Mesodermal cell (in vitro differentiated cells): Measurements from ENCODE around the gene MAGEA2.
"Not testable (repeated sequence)": the region's sequence is repeated elsewhere in the genome, so short reads cannot be mapped to it uniquely, and the experiment has no call there.

Experiments used
- H3K27ac ChIP-seq: 2 replicates; pipeline ENCODE4 v1.7.0; 2013; ENCODE audit warnings: mild to moderate bottlenecking, low read depth, low read length, moderate library complexity; ENCODE audit not compliant: severe bottlenecking
- H3K36me3 ChIP-seq: 2 replicates; pipeline ENCODE4 v1.7.1; 2013; ENCODE audit warnings: mild to moderate bottlenecking, low read length, moderate library complexity; ENCODE audit not compliant: control insufficient read depth, insufficient read depth
- H3K4me1 ChIP-seq: one replicate; pipeline ENCODE4 v1.7.1; 2013; ENCODE audit warnings: mild to moderate bottlenecking, low read length; ENCODE audit not compliant: insufficient read depth, control insufficient read depth, poor library complexity, severe bottlenecking
- H3K4me3 ChIP-seq: 2 replicates; pipeline ENCODE4 v1.7.0; 2013; ENCODE audit warnings: low read length, control low read depth, mild to moderate bottlenecking; ENCODE audit not compliant: insufficient read depth, poor library complexity, severe bottlenecking; ENCODE audit errors: extremely low read depth
- H3K9me3 ChIP-seq: 2 replicates; pipeline ENCODE4 v1.7.1; 2013; ENCODE audit warnings: mild to moderate bottlenecking, low read length, moderate library complexity; ENCODE audit not compliant: control insufficient read depth
- WGBS, 2 experiments: methylation state at CpG; one replicate each; pipeline ENCODE4 v1.1.5; 2013; ENCODE audit warnings: missing lambda C conversion rate in 2 of 2; ENCODE audit not compliant: insufficient coverage in 2 of 2; 5-methylcytosine and 5-hydroxymethylcytosine counted together

The MAGEA2 gene

GRCh38 chrX:152736528-152736927, 17.1 kb downstream of the MAGEA2 start:
- not testable (repeated sequence) for H3K4me1 ChIP-seq, H3K4me3 ChIP-seq, H3K9me3 ChIP-seq, H3K27ac ChIP-seq, H3K36me3 ChIP-seq
- WGBS, 2 experiments: 94 to 97% methylated on average over 3 to 11 of the region's 12 CpGs

- 68 to 80% methylated on average over 1 to 6 of the region's 12 CpGs for WGBS, 2 experiments
These were observed 17.7 kb downstream of the MAGEA2 start for GRCh38 chrX:152735860-152736511.

GRCh38 chrX:152735101-152735500, 18.5 kb downstream of the MAGEA2 start:
- WGBS, 2 experiments: 100% methylated on average over 1 of the region's 2 CpGs; no CpG with 5 or more reads in 1 of the 2 experiments
- Histone ChIP-seq H3K36me3 (no peaks in the 10 kb centered on the region), H3K4me3 (no peak overlapping the region), H3K4me1 (no peaks in the 10 kb centered on the region), H3K9me3 (no peaks in the 10 kb centered on the region), H3K27ac (no peak overlapping the region)

More at GRCh38 chrX:152735860-152736511, 17.7 kb downstream of the MAGEA2 start:
- H3K9me3 ChIP-seq: no peaks in the 10 kb centered on the region
- no peaks in the 10 kb centered on the region for H3K4me1 ChIP-seq
- no peak overlapping the region for H3K4me3 ChIP-seq
- H3K36me3 ChIP-seq: no peaks in the 10 kb centered on the region
- H3K27ac ChIP-seq: no peak overlapping the region

- H3K27ac ChIP-seq, H3K4me1 ChIP-seq, H3K36me3 ChIP-seq, H3K4me3 ChIP-seq, H3K9me3 ChIP-seq: not testable (repeated sequence)
- whole genome bisulfite sequencing, 2 experiments: 87 to 97% methylated on average over 5 to 8 of the region's 22 CpGs
These were observed 19.3 kb downstream of the MAGEA2 start for GRCh38 chrX:152734143-152734858.

- WGBS, 2 experiments: 60% methylated on average over 1 of the region's 21 CpGs; no CpG with 5 or more reads in 1 of the 2 experiments
- no peak within 1 kb of the TSS for H3K4me3 ChIP-seq
- H3K36me3 ChIP-seq: no peaks in the 10 kb centered on the region
- H3K9me3 ChIP-seq: no peaks in the 10 kb centered on the region
- H3K4me1 ChIP-seq: no peaks in the 10 kb centered on the region
- H3K27ac ChIP-seq: no peak within 1 kb of the TSS
These were observed 20.2 kb downstream of the MAGEA2 start, which contains the start of the genes CSAG1 and MAGEA12 for GRCh38 chrX:152733261-152733975. Gene CSAG1, minus strand, starts transcription at chrX:152733721. Its CDS starts 1,261 bp downstream, at chrX:152732460. Gene MAGEA12, plus strand, starts transcription at chrX:152733757. Its CDS starts 2,405 bp downstream, at chrX:152736162.

GRCh38 chrX:152725409-152725808, 28.2 kb downstream of the MAGEA2 start:
- no peaks in the 10 kb centered on the region for H3K4me1 ChIP-seq
- no peaks in the 10 kb centered on the region for H3K36me3 ChIP-seq
- no peak overlapping the region for H3K27ac ChIP-seq
- no peak overlapping the region for H3K4me3 ChIP-seq
- no peaks in the 10 kb centered on the region for H3K9me3 ChIP-seq
- WGBS, 2 experiments: 60 to 75% methylated on average over 1 to 3 of the region's 7 CpGs

- not testable (repeated sequence) for H3K9me3 ChIP-seq, H3K4me3 ChIP-seq, H3K36me3 ChIP-seq, H3K27ac ChIP-seq, H3K4me1 ChIP-seq
- WGBS, 2 experiments: no CpG with 5 or more reads among the region's 35 CpGs
These were observed 39.5 kb downstream of the MAGEA2 start, which contains the start of gene MAGEA2B for GRCh38 chrX:152713815-152714787. Gene MAGEA2B, plus strand, starts transcription at chrX:152714628. Its CDS starts 2,479 bp downstream, at chrX:152717107.

- not testable (repeated sequence) for H3K4me1 ChIP-seq, H3K4me3 ChIP-seq, H3K36me3 ChIP-seq, H3K9me3 ChIP-seq, H3K27ac ChIP-seq
- WGBS, 2 experiments: no CpG with 5 or more reads among the region's 5 CpGs
These were observed 40.4 kb downstream of the MAGEA2 start for GRCh38 chrX:152713195-152713594.

- WGBS, 2 experiments: no CpG with 5 or more reads among the region's 2 CpGs
- H3K36me3 ChIP-seq, H3K4me3 ChIP-seq, H3K9me3 ChIP-seq, H3K27ac ChIP-seq, H3K4me1 ChIP-seq: not testable (repeated sequence)
These were observed 44.5 kb downstream of the MAGEA2 start, which contains the start of gene CSAG2 for GRCh38 chrX:152709173-152709572. Gene CSAG2, minus strand, starts transcription at chrX:152709273. Its CDS starts 161 bp downstream, at chrX:152709112.

GRCh38 chrX:152706500-152706899, 47.1 kb downstream of the MAGEA2 start:
- H3K27ac ChIP-seq, H3K4me1 ChIP-seq, H3K9me3 ChIP-seq, H3K36me3 ChIP-seq, H3K4me3 ChIP-seq: not testable (repeated sequence)
- 55 to 81% methylated on average over 2 of the region's 7 CpGs for WGBS, 2 experiments
